Activated CD4-positive, alpha-beta memory T cell treated with anti-CD3 and anti-CD28 coated beads, Interleukin-2, amount 10 ng/mL, durations not matched to agents 7 days and 5 days (primary cell): ENCODE data around the gene DCAKD. TPM values are rescaled to one million over a fixed set of nuclear protein-coding genes. Genes with fewer than 3 reads are reported as not detected.

Source experiments
- CTCF ChIA-PET: fragments of 350-600 bp; sonication (Branson Sonifier 250); formaldehyde crosslinking; loops from one replicate; lab custom pipeline; 2021; ENCODE audit warnings: antibody characterized with exemption, inconsistent platforms; lab: Charles Lee
- POLR2A ChIA-PET: fragments of 350-600 bp; sonication (Branson Sonifier 250); formaldehyde crosslinking; loops from one replicate; lab custom pipeline; 2021; ENCODE audit warnings: antibody characterized with exemption; lab: Charles Lee
- DNase-seq: peaks from one replicate; pipeline ENCODE4 v3.0.0-alpha.2; 2020
- H3K27ac Mint-ChIP-seq: one replicate; pipeline ENCODE4 v1.8.0; 2021; ENCODE audit warnings: mild to moderate bottlenecking, mixed read lengths
- H3K27me3 Mint-ChIP-seq: one replicate; pipeline ENCODE4 v1.8.0; 2021; ENCODE audit warnings: mixed read lengths
- H3K36me3 Mint-ChIP-seq: one replicate; pipeline ENCODE4 v1.8.0; 2021; ENCODE audit warnings: low read depth, mixed read lengths
- H3K4me1 Mint-ChIP-seq: one replicate; pipeline ENCODE4 v1.8.0; 2021; ENCODE audit warnings: mixed read lengths
- H3K4me3 Mint-ChIP-seq: one replicate; pipeline ENCODE4 v1.8.0; 2021; ENCODE audit warnings: mild to moderate bottlenecking, mixed read lengths
- H3K9me3 Mint-ChIP-seq: one replicate; pipeline ENCODE4 v1.8.0; 2021; ENCODE audit warnings: mixed read lengths
- total RNA-seq, 2 experiments: library from RNA; stranded (reverse); gene quantifications; one replicate each; pipeline ENCODE4 v1.2.3, GENCODE V29; 2021

DCAKD gene
- total RNA-seq, 2 experiments from 2014 or later, result 25.9 to 26.2 TPM

DNA sequence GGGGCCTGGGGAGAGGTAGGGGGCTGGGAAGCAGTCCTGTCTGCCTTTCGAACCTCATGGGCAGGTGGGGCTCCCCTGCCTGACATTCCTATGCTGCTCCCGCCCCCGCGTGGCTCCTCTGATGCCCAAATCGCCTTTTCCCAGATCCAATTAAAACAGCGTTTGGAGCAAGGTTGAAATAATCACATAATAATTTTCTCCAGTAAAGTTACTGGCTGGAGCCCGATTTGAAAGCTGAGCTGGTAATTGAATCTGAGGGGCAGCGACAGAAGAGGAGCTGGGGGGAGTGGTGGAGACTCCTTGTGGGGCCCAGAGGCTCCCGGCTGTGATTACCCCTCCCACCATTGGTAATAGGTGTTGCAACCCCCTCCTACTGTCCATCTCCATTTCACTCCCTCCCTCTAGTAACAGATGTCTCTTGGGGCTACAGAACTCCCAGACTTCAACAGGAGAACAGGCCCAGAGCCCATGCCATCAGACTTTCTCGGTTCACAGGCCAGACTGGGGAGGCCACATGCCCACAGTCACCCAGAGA, 44.4 kb downstream of the DCAKD start:
- ChIA-PET POLR2A (no interaction called here), CTCF (no interaction called here)
- no peak overlapping the region for H3K4me3 Mint-ChIP-seq
- H3K36me3 Mint-ChIP-seq, result no peaks in the 10 kb centered on the region
- H3K9me3 Mint-ChIP-seq, result no peaks in the 10 kb centered on the region
- DNase-seq, result no peak
- H3K4me1 Mint-ChIP-seq, result peaks cover 7% of the 10 kb centered on the region
- peaks cover 15% of the 10 kb centered on the region for H3K27me3 Mint-ChIP-seq
- H3K27ac Mint-ChIP-seq, result no peak overlapping the region

DNA sequence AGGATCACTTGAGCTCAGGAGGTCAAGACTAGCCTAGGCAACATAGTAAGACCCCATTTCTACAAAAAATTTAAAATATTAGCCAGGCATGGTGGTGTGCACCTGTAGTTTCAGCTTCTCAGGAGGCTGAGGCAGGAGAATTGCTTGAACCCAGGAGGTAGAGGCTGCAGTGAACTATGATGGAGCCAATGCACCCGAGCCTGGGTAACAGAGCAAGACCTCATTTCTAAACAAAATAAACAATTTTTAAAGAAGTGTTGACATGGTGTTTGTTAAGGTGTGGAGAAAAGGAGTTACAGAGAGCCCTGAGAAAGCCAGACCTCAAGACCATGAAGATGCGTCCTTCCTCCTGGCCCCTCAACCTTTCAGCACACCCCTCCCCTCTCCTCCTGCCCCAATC, 45.7 kb downstream of the DCAKD start:
- DNase-seq, result no peak
- H3K27me3 Mint-ChIP-seq, result peaks cover 16% of the 10 kb centered on the region
- no peaks in the 10 kb centered on the region for H3K9me3 Mint-ChIP-seq
- no peak overlapping the region for H3K27ac Mint-ChIP-seq
- ChIA-PET CTCF (no interaction called here), POLR2A (no interaction called here)
- no peaks in the 10 kb centered on the region for H3K36me3 Mint-ChIP-seq
- no peak overlapping the region for H3K4me3 Mint-ChIP-seq
- peaks cover 7% of the 10 kb centered on the region for H3K4me1 Mint-ChIP-seq

DNA sequence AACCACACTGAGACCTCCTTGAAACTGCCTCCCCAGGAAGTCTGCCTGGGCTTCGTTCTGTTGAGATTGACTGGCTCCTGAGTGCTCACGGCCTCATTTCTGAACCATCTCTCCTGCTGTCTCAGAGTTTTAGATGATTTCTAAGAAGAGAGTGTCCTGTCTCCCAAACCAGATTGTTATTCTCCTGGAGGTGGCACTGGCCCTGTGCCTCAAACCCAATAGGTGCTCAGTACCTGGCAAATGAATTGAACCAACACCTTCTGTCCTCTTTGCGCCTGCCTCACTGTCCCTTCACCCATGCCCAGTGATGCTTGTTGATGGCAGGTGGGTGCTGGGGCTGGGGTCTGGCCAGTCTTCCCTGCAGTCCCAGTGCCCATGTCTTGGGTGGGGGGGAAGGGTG, 47.0 kb downstream of the DCAKD start:
- Mint-ChIP-seq H3K9me3 (no peaks in the 10 kb centered on the region), H3K4me1 (peaks cover 7% of the 10 kb centered on the region), H3K27ac (no peak overlapping the region), H3K4me3 (no peak overlapping the region), H3K36me3 (no peaks in the 10 kb centered on the region), H3K27me3 (peaks cover 17% of the 10 kb centered on the region)
- CTCF ChIA-PET, result interaction anchor here (0.5 to 1.1 kb wide), 2 partner anchors 9 to 179 kb away, joined by 3 read pairs; no protein-coding TSS in a partner anchor
- POLR2A ChIA-PET, result no interaction called here
- no peak for DNase-seq

DNA sequence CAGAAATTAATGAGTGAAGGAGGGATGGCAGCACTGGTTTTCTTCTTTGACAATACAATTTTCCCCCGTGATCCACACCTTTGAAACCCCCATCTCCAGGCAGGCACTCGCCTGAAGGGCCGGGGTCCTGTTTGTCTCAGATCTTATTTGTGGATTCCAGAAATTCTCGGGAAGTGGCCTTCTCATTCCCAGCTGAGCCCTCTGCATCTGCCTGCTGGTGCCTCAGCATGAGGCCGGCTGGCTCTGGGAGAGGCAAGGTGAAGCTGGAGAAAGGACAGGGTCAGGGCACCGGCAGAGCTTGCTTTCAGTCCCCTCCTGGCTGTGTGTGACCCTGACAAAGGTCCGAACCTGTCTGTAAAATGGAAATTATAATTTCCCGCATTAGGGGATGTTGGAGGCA, 47.6 kb downstream of the DCAKD start:
- Mint-ChIP-seq H3K9me3 (no peaks in the 10 kb centered on the region), H3K27me3 (peaks cover 22% of the 10 kb centered on the region), H3K27ac (no peak overlapping the region), H3K4me3 (no peak overlapping the region), H3K4me1 (peaks cover 7% of the 10 kb centered on the region), H3K36me3 (no peaks in the 10 kb centered on the region)
- ChIA-PET CTCF (interaction anchor here (1.1 kb wide), 1 partner anchor 10 kb away, joined by 3 read pairs; no protein-coding TSS in a partner anchor), POLR2A (no interaction called here)
- DNase-seq, result no peak

DNA sequence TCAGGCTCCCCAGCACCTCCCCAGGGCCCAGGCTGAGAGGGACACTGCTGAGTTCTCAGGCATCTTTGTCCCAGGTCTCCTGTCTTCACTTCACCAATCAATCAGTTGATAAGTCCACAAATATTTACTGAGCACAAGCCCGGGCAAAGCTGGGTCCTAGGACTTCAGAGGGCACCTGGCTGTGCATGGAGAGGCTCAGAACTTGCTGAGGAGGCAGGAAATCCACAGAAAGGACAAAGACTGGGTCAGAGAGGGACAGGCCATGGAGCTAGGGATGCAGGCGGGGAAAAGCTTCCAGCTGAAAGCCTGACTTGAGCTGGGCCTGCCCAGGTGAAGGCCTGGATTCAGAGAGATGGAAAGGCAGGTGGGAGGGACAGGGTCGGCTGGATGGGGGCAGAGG, 50.1 kb downstream of the DCAKD start:
- Mint-ChIP-seq H3K27ac (no peak overlapping the region), H3K36me3 (no peaks in the 10 kb centered on the region), H3K27me3 (peaks cover 22% of the 10 kb centered on the region), H3K4me1 (no peaks in the 10 kb centered on the region), H3K4me3 (no peak overlapping the region), H3K9me3 (no peaks in the 10 kb centered on the region)
- DNase-seq, result no peak
- POLR2A ChIA-PET, result interaction anchor here (1.2 kb wide), 1 partner anchor 102 kb away, joined by 3 read pairs; the partner anchor contains the start of gene EFTUD2
- CTCF ChIA-PET, result no interaction called here

DNA sequence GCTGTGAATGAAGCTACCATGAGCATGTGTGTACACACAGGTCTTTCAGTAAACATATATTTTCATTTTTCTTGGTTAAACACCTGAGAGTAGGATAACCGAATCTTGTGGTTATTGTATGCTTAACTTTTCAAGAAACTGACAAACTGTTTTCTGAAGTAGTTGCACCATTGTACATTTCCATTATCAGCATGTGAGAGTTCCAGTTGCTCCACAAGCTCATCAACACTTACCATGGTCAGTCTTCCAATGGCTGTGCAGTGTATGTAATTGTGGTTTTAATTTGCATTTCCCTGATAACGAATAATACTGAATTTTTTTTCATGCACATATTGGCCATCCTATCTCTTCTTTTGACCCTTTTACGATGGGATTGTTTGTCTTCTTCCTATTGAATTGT, 52.0 kb downstream of the DCAKD start:
- H3K9me3 Mint-ChIP-seq, result no peaks in the 10 kb centered on the region
- CTCF ChIA-PET, result no interaction called here
- no peak overlapping the region for H3K4me3 Mint-ChIP-seq
- H3K27ac Mint-ChIP-seq, result no peak overlapping the region
- H3K36me3 Mint-ChIP-seq, result no peaks in the 10 kb centered on the region
- POLR2A ChIA-PET, result no interaction called here
- H3K4me1 Mint-ChIP-seq, result no peaks in the 10 kb centered on the region
- H3K27me3 Mint-ChIP-seq, result peaks cover 22% of the 10 kb centered on the region
- DNase-seq, result no peak

DNA sequence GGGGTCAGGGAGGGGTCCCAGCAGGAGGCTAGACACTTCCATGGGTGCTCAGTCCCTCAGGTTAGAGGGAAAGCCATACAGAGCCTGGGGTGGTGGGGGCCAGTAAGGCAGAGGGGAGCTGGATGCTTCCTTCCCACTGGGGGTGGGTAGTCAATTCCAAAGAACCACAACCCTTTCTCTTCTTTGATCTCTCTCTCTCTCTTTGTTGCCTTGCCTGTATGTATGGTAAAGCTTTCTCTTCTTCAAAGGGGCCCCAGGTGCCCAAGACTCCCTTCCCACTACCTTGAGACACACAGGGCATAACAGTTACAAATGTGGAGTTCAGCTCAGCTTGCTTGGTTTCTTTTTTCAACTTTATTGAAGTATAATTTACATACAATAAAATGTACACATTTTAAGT, 52.8 kb downstream of the DCAKD start:
- POLR2A ChIA-PET, result no interaction called here
- no peaks in the 10 kb centered on the region for H3K4me1 Mint-ChIP-seq
- CTCF ChIA-PET, result no interaction called here

DNA sequence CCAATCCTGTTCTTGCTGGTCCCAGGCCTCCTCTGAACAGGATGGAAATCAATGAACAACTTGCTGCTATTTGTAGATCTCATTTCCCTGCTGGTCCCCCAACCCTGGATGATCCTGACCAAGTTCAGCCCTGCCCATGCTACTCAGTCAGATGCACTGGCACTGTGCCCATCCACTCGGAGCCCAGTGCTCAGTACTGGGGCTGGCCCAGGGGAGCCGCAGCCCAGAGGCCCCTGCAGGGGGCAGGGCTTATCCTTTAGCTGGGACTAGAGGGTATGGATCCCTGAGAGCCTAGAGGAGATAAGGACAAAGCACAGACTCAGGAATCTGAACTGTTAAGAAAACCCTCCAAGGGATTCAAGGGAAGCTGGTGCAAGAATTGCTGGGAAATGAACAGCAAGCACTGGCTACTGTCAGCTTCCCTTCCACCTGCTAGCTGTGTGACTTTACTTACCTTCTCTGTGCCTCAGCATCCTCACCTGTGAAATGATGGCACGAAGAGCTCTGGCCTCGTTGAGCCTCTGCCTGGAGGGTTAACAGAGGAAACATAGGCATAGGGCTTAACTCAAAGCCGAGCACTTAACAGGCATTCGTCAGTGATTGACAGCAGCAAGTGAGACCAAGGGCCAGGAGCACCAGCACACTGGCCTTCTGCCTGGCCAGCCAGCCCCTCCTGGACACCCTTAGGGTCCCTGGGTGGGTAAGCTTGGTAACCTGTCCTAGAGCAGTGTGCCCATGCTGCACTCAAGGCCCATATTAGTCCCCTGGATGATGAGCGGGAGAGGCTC, 53.5 kb downstream of the DCAKD start:
- no peak for DNase-seq
- POLR2A ChIA-PET, result no interaction called here
- Mint-ChIP-seq H3K9me3 (no peaks in the 10 kb centered on the region), H3K36me3 (no peaks in the 10 kb centered on the region), H3K27me3 (peaks cover 20% of the 10 kb centered on the region), H3K4me3 (no peak overlapping the region), H3K27ac (no peak overlapping the region), H3K4me1 (no peaks in the 10 kb centered on the region)
- CTCF ChIA-PET, result no interaction called here

More for the DNA sequence above, 52.8 kb downstream of the DCAKD start:
- Mint-ChIP-seq H3K27me3 (peaks cover 20% of the 10 kb centered on the region), H3K9me3 (no peaks in the 10 kb centered on the region), H3K36me3 (no peaks in the 10 kb centered on the region), H3K4me3 (no peak overlapping the region), H3K27ac (no peak overlapping the region)
- no peak for DNase-seq

DNA sequence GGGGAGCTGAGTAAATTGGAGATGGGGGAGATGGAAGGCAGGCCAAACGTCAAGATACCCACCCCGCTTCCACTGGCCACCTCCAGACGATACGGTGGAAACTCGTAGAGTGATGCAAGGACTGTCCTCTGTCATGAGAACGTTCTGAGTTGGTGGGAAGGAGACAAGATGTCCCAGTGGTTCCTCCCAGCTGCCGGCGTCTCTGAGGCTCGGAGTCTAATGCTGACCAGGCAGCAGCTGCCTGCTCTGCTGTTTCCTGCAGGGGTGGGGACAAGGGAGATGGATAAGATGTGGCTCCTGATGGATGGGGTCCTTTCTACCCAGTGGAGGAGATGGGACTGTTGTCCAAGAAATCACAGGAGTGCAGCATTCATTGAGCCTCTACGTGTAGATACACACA, 55.1 kb downstream of the DCAKD start:
- peaks cover 24% of the 10 kb centered on the region for H3K27me3 Mint-ChIP-seq
- no peak overlapping the region for H3K27ac Mint-ChIP-seq
- H3K4me1 Mint-ChIP-seq, result no peaks in the 10 kb centered on the region
- DNase-seq, result no peak
- ChIA-PET POLR2A (no interaction called here), CTCF (no interaction called here)
- H3K4me3 Mint-ChIP-seq, result no peak overlapping the region
- no peaks in the 10 kb centered on the region for H3K9me3 Mint-ChIP-seq
- H3K36me3 Mint-ChIP-seq, result no peaks in the 10 kb centered on the region

DNA sequence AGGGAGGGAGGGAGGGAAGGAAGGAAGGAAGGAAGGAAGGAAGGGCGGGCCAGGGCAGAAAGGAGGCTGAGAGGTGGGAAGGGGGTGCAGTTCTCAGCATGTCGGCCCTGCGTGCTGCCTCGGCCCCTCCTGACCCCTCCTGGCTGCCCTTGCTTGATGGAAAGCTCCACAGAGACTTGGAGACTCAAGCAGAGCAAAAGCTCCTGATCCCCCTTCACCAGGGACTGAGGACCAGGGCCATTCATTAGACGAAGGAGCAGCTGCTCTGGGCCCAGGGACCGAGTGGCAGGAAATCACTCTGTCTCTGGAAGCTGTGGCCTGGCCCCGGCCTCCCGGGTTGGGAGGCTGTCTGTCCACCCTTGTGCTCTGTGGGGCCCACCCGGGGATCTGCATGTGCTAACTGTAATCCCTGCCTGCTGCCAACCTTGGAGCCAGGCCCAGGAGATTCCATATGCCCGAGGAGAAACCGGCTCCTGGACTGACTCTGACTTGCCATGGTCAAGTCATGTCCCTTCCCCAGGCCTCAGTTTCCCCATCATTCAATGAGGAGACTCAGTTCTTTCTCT, 55.9 kb downstream of the DCAKD start:
- Mint-ChIP-seq H3K27me3 (peaks cover 22% of the 10 kb centered on the region), H3K9me3 (no peaks in the 10 kb centered on the region), H3K36me3 (no peaks in the 10 kb centered on the region), H3K27ac (no peak overlapping the region), H3K4me1 (no peaks in the 10 kb centered on the region), H3K4me3 (no peak overlapping the region)
- DNase-seq, result no peak
- POLR2A ChIA-PET, result no interaction called here
- CTCF ChIA-PET, result no interaction called here

DNA sequence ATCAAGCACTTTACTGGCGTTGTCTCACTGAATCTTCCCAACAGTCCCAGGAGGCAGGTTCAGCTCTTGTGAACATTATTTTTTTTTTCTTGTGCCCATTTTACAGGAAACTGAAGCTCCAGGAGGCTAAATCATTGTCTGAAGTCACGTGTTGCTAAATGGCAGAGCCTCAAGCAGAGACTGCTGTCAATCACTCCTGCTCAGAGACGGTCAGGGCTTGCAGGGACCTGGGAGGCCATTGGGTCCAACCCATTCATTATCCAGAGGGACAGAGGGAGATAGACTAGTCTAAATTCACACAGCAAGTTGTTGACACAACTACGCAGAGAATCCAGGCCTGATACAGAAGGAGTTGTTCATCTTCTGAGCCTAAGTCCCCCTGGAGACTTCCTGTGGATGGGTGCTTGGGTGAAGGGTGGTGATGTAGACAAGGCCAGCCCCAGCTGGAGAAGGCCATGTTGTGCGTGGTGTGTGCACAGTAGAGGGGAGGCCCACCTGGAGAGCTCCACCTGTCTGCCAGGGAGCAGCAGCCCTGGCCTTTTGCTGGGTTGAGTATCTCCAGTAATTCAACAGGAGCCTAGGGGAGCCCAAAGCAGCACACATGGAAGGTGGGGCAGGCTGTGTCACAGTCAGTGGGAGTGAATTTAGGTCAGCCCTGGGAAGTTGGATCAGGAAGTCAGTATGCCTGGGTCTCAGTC, 59.0 kb downstream of the DCAKD start:
- no peak overlapping the region for H3K4me3 Mint-ChIP-seq
- no peak for DNase-seq
- H3K27me3 Mint-ChIP-seq, result peaks cover 35% of the 10 kb centered on the region
- no peaks in the 10 kb centered on the region for H3K36me3 Mint-ChIP-seq
- no peak overlapping the region for H3K27ac Mint-ChIP-seq
- ChIA-PET POLR2A (interaction anchor here (1.3 kb wide), 1 partner anchor 24 kb away, joined by 3 read pairs; no protein-coding TSS in a partner anchor), CTCF (interaction anchor here (0.9 kb wide), 1 partner anchor 351 kb away, joined by 5 read pairs; no protein-coding TSS in a partner anchor)
- H3K4me1 Mint-ChIP-seq, result no peaks in the 10 kb centered on the region
- H3K9me3 Mint-ChIP-seq, result no peaks in the 10 kb centered on the region

DNA sequence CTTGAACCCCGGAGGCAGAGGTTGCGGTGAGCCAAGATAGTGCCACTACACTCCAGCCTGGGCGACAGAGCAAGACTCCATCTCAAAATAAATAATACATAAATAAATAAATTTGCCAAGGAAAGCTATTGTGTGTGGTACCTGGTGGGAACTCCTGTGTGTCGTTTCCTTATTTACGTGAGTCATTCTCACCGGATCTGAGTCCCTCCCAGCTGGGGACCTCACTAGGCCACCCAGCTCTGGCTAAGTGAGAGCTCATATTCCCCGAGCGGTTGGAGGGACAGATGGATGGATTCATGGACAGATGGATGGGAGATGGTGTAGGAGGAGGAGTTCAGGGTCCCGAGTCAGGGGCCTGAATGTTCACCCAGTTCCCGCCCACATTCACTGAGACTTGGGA, 60.4 kb downstream of the DCAKD start:
- peaks cover 38% of the 10 kb centered on the region for H3K27me3 Mint-ChIP-seq
- H3K27ac Mint-ChIP-seq, result no peak overlapping the region
- ChIA-PET CTCF (interaction anchor here (0.7 to 1.0 kb wide), 2 partner anchors 29 to 31 kb away, joined by 3 to 5 read pairs; no protein-coding TSS in a partner anchor), POLR2A (interaction anchor here (0.6 to 1.3 kb wide), 2 partner anchors 22 to 44 kb away, joined by 3 read pairs; no protein-coding TSS in a partner anchor)
- no peaks in the 10 kb centered on the region for H3K36me3 Mint-ChIP-seq
- no peaks in the 10 kb centered on the region for H3K9me3 Mint-ChIP-seq
- DNase-seq, result no peak
- no peak overlapping the region for H3K4me3 Mint-ChIP-seq
- H3K4me1 Mint-ChIP-seq, result no peaks in the 10 kb centered on the region
